ENCODE results near the gene RERE.

- TF ChIP-seq CTCF (IDR thresholded peaks at IDR 0.05) = no peak
- no peak for TF ChIP-seq POLR2A (IDR thresholded peaks at IDR 0.05)
- no peak for TF ChIP-seq EP300 (IDR thresholded peaks at IDR 0.05)
Observed at GRCh38 chr1:8418301-8418700, 399.1 kb downstream of the RERE start.
